ENCODE measurements around the gene RIN3.

The RIN3 gene

GRCh38 chr14:92668276-92668973 is 154.8 kb downstream of the RIN3 start:
- H3K27ac Mint-ChIP-seq = no peak overlapping the region
- H3K36me3 Mint-ChIP-seq (ENCODE audit: low read depth) = no peaks in the 10 kb centered on the region
- no peaks in the 10 kb centered on the region for H3K4me1 Mint-ChIP-seq
- H3K9me3 Mint-ChIP-seq = no peaks in the 10 kb centered on the region
- H3K4me3 Mint-ChIP-seq = no peak overlapping the region
- TF ChIP-seq, protein P1, sequence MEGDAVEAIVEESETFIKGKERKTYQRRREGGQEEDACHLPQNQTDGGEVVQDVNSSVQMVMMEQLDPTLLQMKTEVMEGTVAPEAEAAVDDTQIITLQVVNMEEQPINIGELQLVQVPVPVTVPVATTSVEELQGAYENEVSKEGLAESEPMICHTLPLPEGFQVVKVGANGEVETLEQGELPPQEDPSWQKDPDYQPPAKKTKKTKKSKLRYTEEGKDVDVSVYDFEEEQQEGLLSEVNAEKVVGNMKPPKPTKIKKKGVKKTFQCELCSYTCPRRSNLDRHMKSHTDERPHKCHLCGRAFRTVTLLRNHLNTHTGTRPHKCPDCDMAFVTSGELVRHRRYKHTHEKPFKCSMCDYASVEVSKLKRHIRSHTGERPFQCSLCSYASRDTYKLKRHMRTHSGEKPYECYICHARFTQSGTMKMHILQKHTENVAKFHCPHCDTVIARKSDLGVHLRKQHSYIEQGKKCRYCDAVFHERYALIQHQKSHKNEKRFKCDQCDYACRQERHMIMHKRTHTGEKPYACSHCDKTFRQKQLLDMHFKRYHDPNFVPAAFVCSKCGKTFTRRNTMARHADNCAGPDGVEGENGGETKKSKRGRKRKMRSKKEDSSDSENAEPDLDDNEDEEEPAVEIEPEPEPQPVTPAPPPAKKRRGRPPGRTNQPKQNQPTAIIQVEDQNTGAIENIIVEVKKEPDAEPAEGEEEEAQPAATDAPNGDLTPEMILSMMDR (IDR thresholded peaks at IDR 0.05) = no peak
- H3K27me3 Mint-ChIP-seq (ENCODE audit: low read depth, poor library complexity) = peaks cover 3% of the 10 kb centered on the region
- DNase-seq = no peak

- H3K4me1 Mint-ChIP-seq = no peaks in the 10 kb centered on the region
- H3K9me3 Mint-ChIP-seq = no peaks in the 10 kb centered on the region
- TF ChIP-seq, protein P1 (IDR thresholded peaks at IDR 0.05) = no peak
- H3K36me3 Mint-ChIP-seq (ENCODE audit: low read depth) = no peaks in the 10 kb centered on the region
- no peak for DNase-seq
- H3K4me3 Mint-ChIP-seq = no peak overlapping the region
- peaks cover 3% of the 10 kb centered on the region for H3K27me3 Mint-ChIP-seq (ENCODE audit: low read depth, poor library complexity)
- H3K27ac Mint-ChIP-seq = no peak overlapping the region
Observed at GRCh38 chr14:92670160-92670559, 156.6 kb downstream of the RIN3 start.

GRCh38 chr14:92670643-92671366 is 157.2 kb downstream of the RIN3 start:
- no peak for DNase-seq
- H3K27ac Mint-ChIP-seq = no peak overlapping the region
- H3K4me1 Mint-ChIP-seq = no peaks in the 10 kb centered on the region
- H3K27me3 Mint-ChIP-seq (ENCODE audit: low read depth, poor library complexity) = peaks cover 3% of the 10 kb centered on the region
- TF ChIP-seq, protein P1 (IDR thresholded peaks at IDR 0.05) = no peak
- no peak overlapping the region for H3K4me3 Mint-ChIP-seq
- no peaks in the 10 kb centered on the region for H3K36me3 Mint-ChIP-seq (ENCODE audit: low read depth)
- H3K9me3 Mint-ChIP-seq = no peaks in the 10 kb centered on the region

DNA sequence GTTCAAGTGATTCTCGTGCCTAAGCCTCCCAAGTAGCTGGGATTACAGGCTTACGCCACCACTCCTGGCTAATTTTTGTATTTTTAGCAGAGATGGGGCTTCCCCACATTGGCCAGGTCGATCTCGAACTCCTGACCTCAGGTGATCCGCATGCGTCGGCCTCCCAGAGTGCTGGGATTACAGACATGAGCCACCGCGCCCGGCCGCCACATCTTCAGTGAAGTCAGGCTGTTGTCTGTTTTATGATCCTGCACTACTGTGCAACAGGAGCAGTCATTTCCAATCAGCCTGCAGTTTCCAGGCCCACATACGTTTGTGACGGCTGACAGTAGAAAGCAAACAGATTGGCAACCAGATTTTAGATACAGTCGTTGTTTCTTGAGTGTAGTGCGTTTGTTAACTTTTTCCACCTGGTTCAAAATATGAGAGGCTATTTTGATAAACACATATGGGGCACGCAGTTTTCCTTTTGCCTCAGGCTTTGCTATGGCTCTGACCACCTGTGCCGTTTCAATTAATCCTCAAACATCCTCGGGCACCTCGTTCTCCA is 160.1 kb downstream of the RIN3 start:
- H3K4me3 Mint-ChIP-seq = no peak overlapping the region
- no peak for DNase-seq
- peaks cover 5% of the 10 kb centered on the region for H3K27me3 Mint-ChIP-seq (ENCODE audit: low read depth, poor library complexity)
- H3K4me1 Mint-ChIP-seq = no peaks in the 10 kb centered on the region
- H3K36me3 Mint-ChIP-seq (ENCODE audit: low read depth) = no peaks in the 10 kb centered on the region
- no peaks in the 10 kb centered on the region for H3K9me3 Mint-ChIP-seq
- TF ChIP-seq, protein P1 (IDR thresholded peaks at IDR 0.05) = no peak
- H3K27ac Mint-ChIP-seq = no peak overlapping the region

- Mint-ChIP-seq H3K36me3 (ENCODE audit: low read depth) (no peaks in the 10 kb centered on the region), H3K9me3 (no peaks in the 10 kb centered on the region), H3K4me1 (no peaks in the 10 kb centered on the region), H3K27me3 (ENCODE audit: low read depth, poor library complexity) (peaks cover 5% of the 10 kb centered on the region), H3K27ac (no peak overlapping the region), H3K4me3 (no peak overlapping the region)
- DNase-seq = no peak
- TF ChIP-seq, protein P1 (IDR thresholded peaks at IDR 0.05) = no peak
Observed at GRCh38 chr14:92675421-92675820, 161.8 kb downstream of the RIN3 start.
